HUDEP-2 (cell line): Measurements from ENCODE around the gene METTL26.
A peak's percentile ranks its signal among the peaks of the same experiment; 100 is the strongest.

Experiments used
- DNase-seq, 76 experiments: peaks; one replicate each; lab custom pipeline; 2025; ENCODE audit not compliant: unreplicated experiment in 76 of 76; lab: John Stamatoyannopoulos, UW

METTL26 gene

GRCh38 chr16:627454-628239, 8.5 kb downstream of the METTL26 start:
- peak in 13 of 76 experiments; percentile 12 to 49 (median 32) for DNase-seq

DNA sequence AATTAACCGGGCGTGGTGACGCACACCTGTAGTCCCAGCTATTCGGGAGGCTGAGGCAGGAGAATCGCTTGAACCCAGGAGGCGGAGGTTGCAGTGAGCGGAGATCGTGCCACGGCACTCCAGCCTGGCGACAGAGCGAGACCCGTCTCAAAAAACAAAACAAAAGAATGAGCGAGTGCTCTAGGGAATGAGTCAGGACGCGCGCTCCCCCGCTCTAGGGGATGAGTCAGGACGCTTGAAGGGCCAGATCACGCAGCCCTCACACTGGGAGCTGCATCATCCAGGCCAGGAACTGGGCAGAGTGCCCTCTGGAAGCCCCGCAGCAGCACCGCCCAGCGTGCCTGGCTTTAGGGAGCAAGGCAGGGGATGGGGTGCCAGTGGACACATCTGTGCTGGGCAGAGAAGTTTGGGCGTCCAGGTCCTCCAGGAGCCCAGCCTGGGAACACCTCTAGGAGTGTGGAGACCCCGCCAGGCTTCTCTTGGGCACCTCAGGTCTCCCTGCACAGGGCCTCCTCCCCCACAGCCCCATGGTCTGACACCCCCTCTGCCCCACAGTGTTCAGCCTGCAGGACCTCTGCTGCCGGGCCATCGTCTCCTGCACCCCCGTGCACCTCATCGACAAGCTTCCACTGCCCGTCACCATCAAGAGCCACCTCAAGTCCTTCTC, 9.2 kb downstream of the METTL26 start:
- DNase-seq: peak in 55 of 76 experiments; percentile 8 to 76 (median 51)

- DNase-seq: no peak
Measured at GRCh38 chr16:625977-626765, 9.9 kb downstream of the METTL26 start.

- DNase-seq: no peak
Measured at GRCh38 chr16:625117-625976, 10.8 kb downstream of the METTL26 start.

- no peak for DNase-seq
Measured at GRCh38 chr16:624526-625070, 11.5 kb downstream of the METTL26 start.

- no peak for DNase-seq
Measured at GRCh38 chr16:622920-623280, 13.2 kb downstream of the METTL26 start.

GRCh38 chr16:621526-622105, 14.5 kb downstream of the METTL26 start:
- peak in 45 of 76 experiments; percentile 7 to 70 (median 43) for DNase-seq

GRCh38 chr16:620700-621525, 15.2 kb downstream of the METTL26 start:
- no peak for DNase-seq

DNA sequence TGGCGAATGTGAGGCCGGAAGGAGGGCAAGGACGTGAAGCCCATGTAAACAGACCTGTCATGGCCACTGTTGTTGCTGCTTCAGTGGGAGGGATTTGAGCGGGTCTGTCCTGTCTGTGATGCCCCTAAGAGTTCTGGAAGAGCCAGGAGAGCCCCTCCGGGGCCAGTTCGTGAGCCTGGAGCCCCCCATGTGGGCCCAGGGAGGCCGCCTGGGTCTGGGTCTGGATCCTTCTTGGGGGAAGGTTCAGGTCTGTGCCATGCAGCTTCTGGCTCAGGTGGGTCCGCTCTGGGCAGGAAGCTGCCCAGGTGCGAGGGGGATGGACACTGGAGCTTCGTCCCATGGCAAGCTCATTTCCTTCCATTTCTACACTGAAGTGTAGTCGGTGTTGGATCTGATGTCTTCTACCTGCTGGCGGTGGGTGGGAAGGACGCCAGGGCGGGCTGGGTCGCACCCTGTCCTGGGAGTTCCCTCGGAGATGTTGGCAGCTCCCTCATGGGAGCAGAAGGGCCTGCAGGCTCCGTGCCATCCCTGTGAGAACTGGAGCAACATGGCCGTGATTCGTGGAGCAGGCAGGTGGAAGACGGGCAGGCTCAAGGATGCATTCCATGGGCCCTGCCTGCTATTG, 16.5 kb downstream of the METTL26 start:
- no peak for DNase-seq

DNA sequence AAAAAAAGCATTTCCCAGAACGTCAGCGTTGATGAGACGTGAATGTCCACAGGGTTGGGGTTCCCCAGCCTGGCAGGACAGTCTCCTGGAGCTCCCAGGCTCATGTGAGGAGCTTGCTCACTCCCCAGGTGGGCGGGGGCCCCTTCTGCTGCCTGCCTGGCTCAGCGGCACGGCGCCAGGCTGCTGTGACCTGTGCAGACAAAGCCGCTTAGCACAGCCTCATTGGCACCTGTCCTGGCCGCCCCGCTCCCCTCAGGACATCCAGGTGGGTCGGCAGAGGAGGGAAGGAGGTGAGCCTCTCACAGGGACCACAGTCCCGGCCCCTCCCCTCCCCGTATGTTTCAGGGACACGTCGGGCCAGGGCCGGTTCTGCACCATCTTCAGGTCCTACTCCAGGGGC, 18.2 kb downstream of the METTL26 start:
- no peak for DNase-seq

DNA sequence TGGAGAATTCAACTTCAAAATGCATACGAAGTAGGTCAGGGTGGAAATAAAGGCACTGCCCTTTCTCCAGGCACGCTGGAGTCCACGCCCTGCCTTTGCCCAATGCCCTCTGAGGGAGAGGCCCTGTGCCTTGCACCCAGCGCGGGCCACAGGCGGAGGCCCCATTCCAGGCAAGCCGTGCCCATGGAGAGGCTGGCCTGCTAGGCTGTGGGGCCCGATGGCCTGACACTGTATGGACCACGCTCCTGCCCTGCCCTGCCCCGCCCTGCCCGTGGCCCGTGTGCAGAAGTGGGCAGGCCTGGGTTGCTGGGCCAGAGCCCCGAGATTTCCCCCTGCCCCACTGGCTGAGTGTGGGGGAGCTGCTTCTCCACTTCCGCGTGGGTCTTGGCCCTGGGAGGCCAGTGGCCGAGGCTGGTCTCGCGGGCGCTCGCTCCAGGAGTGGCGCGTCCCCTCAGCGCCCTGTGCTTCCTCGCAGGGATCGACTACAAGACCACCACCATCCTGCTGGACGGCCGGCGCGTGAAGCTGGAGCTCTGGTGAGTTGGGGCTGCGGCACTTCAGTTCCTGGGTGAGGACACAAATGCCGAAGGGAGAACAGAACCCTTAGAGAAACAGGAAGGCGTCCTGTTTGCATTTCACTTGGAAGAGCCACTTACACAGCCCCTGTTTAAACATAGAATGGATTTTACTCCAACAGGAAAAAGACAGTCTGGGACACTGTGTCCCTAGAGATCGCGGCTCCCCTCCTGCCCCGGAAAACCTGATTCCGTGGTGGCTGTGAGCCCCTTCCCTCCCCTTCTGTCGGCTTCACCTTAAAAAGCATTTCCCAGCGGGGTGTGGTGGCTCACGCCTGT, 19.1 kb downstream of the METTL26 start:
- DNase-seq: no peak

DNA sequence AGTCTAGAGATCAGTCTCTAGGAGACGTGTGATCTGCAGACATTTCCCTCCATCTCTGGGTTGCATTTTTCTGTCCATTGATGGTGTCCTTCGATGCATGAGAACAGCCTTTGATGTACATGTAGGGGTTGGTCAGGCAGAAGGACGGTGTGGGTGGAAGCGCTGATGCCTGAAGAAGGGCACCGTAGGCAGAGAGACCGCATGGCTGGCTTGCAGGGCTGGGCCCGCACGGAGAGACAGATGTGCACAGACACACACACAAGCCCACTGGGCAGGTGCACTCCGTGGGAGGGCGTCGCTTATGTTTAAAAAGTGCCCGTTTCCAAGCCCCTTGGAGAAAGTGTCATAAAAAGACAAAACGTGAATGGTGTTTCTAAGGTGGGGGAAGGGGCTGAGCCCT, 21.0 kb downstream of the METTL26 start:
- DNase-seq: no peak

- peak in 16 of 76 experiments; percentile 2 to 33 (median 19) for DNase-seq
Measured at GRCh38 chr16:610513-611381, 25.4 kb downstream of the METTL26 start.

- DNase-seq: no peak
Measured at GRCh38 chr16:609984-610383, 26.1 kb downstream of the METTL26 start.

DNA sequence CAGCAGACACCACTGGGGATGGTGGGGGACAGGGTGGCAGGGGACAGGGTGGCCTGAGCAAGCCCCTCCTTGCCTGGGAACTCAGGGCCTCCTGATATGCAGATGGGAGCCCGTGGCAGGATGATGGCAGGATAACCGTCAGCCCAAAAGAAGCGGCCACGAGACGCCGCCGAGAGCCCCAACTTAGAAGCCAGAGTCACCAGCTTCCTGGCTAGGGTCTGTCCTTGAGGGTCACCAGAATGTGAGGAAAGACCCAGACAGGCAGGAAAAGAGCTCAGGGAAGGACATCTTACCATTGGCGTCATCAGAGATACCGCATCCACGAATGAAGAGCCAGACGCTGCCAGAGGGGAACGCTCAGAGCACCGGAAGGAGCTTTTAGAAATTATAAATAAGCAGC, 26.8 kb downstream of the METTL26 start:
- DNase-seq: no peak

DNA sequence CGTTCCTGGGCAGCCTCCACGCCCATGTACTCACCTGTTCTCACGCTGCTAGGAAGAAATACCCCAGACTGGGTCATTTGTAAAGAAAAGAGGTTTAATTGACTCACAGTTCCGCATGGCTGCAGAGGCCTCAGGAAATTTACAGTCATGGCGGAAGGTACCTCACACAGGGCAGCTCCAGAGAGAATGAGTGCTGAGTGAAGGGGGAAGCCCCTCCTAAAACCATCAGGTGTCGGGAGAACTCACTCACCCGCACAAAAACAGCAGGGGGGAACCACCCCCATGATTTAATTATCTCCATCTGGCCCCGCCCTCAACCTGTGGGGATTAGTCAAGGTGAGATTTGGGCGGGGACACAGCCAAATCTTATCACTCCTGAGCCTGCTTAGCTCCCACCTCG, 28.1 kb downstream of the METTL26 start:
- DNase-seq: no peak
